ENCODE data around the gene RDH5.

Gene RDH5

GRCh38 chr12:55729819-55730818 lies 9.9 kb downstream of the RDH5 start:
- DNase-seq: no peak

- no peak for DNase-seq
Observed at GRCh38 chr12:55732288-55732687, 12.1 kb downstream of the RDH5 start.

GRCh38 chr12:55733021-55733555 lies 12.9 kb downstream of the RDH5 start:
- no peak for DNase-seq

GRCh38 chr12:55733858-55734257 lies 13.7 kb downstream of the RDH5 start:
- no peak for DNase-seq

- no peak for DNase-seq
Observed at GRCh38 chr12:55734595-55734994, 14.4 kb downstream of the RDH5 start.

- no peak for DNase-seq
Observed at GRCh38 chr12:55736076-55736475, 15.9 kb downstream of the RDH5 start.

GRCh38 chr12:55736780-55737580 lies 16.8 kb downstream of the RDH5 start:
- DNase-seq: peak; percentile 65

- DNase-seq: no peak
Observed at GRCh38 chr12:55737581-55738122, 17.5 kb downstream of the RDH5 start.

GRCh38 chr12:55738123-55739024 lies 18.2 kb downstream of the RDH5 start:
- DNase-seq: peak; percentile 82

- DNase-seq: no peak
Observed at GRCh38 chr12:55739025-55739378, 18.8 kb downstream of the RDH5 start.

GRCh38 chr12:55741931-55742680 lies 21.9 kb downstream of the RDH5 start:
- DNase-seq: no peak

- DNase-seq: peak; percentile 75
Observed at GRCh38 chr12:55742719-55743405, 22.7 kb downstream of the RDH5 start, which contains the start of gene GDF11. TSS of gene GDF11 (plus strand) at chr12:55743122. CDS start at chr12:55743317, 195 bp downstream.

GRCh38 chr12:55743406-55744339 lies 23.5 kb downstream of the RDH5 start:
- DNase-seq: peak; percentile 52

- no peak for DNase-seq
Observed at GRCh38 chr12:55744340-55745030, 24.3 kb downstream of the RDH5 start.

GRCh38 chr12:55745361-55746173 lies 25.4 kb downstream of the RDH5 start:
- DNase-seq: no peak

- no peak for DNase-seq
Observed at GRCh38 chr12:55746174-55746912, 26.1 kb downstream of the RDH5 start.

- DNase-seq: no peak
Observed at GRCh38 chr12:55746913-55747231, 26.7 kb downstream of the RDH5 start.
